Fibroblast of lung (primary cell): ENCODE results near the gene TANGO6.

Source experiments
- EZH2 ChIP-seq: IDR thresholded peaks from 2 replicates; pipeline ENCODE4 v1.5.1; 2012; ENCODE audit warnings: low read length, control low read depth, mild to moderate bottlenecking; ENCODE audit errors: missing control alignments
- TF ChIP-seq, protein P1 (sequence below), 2 donors: IDR thresholded peaks in 1 of 2; conservative IDR thresholded peaks in 1 of 2; 1 replicate in 1 of 2; 2 replicates in 1 of 2; pipeline ENCODE4 v1.5.1; 2011 to 2012; ENCODE audit warnings: low read length in 2 of 2, control low read depth in 1 of 2, inconsistent platforms in 1 of 2, low read depth in 1 of 2, mild to moderate bottlenecking in 1 of 2

GRCh38 chr16:68981971-68982370, 138.6 kb downstream of the TANGO6 start:
- TF ChIP-seq, protein P1, sequence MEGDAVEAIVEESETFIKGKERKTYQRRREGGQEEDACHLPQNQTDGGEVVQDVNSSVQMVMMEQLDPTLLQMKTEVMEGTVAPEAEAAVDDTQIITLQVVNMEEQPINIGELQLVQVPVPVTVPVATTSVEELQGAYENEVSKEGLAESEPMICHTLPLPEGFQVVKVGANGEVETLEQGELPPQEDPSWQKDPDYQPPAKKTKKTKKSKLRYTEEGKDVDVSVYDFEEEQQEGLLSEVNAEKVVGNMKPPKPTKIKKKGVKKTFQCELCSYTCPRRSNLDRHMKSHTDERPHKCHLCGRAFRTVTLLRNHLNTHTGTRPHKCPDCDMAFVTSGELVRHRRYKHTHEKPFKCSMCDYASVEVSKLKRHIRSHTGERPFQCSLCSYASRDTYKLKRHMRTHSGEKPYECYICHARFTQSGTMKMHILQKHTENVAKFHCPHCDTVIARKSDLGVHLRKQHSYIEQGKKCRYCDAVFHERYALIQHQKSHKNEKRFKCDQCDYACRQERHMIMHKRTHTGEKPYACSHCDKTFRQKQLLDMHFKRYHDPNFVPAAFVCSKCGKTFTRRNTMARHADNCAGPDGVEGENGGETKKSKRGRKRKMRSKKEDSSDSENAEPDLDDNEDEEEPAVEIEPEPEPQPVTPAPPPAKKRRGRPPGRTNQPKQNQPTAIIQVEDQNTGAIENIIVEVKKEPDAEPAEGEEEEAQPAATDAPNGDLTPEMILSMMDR (conservative IDR thresholded peaks at IDR 0.05 in 1 of 2, IDR thresholded peaks at IDR 0.05 in 1 of 2; ENCODE audit: low read depth in 1 of 2, low read length in 2 of 2): no peak
- TF ChIP-seq EZH2: no peak
